ENCODE measurements around the gene TSC22D1.

- no peak for TF ChIP-seq SUZ12 (IDR thresholded peaks at IDR 0.05)
- TF ChIP-seq L3MBTL2 (conservative IDR thresholded peaks at IDR 0.05): no peak
- no peak for TF ChIP-seq ZNF384 (IDR thresholded peaks at IDR 0.05)
- no peak for TF ChIP-seq FOXM1 (IDR thresholded peaks at IDR 0.05; ENCODE audit: borderline replicate concordance)
These were observed 61.9 kb downstream of the TSC22D1 start for GRCh38 chr13:44514278-44514677.

All from HEK293T (cell line).